Inferior parietal cortex (tissue), 1 donor: ENCODE results near the gene LRRC1.

Source experiments
- DNase-seq: peaks from one replicate; pipeline ENCODE4 v3.0.0-alpha.2; 2016; ENCODE audit errors: extremely low spot score

LRRC1 gene

GRCh38 chr6:53960311-53960710, 165.5 kb downstream of the LRRC1 start:
- no peak for DNase-seq

- DNase-seq: no peak
Measured at GRCh38 chr6:53961679-53962370, 167.0 kb downstream of the LRRC1 start.

- no peak for DNase-seq
Measured at GRCh38 chr6:53962646-53963045, 167.8 kb downstream of the LRRC1 start.

GRCh38 chr6:53967415-53967814, 172.6 kb downstream of the LRRC1 start:
- DNase-seq: no peak
